WERI-Rb-1 (cell line): ENCODE measurements around the gene ATG16L1.

Source experiments
- DNase-seq: peaks from one replicate; pipeline ENCODE4 v3.0.0-alpha.2; 2020
- H3K27ac ChIP-seq: fragments of 250-450 bp; sonication (Bioruptor Pico); 2 replicates; pipeline ENCODE4 v1.5.1; 2020; ENCODE audit warnings: mild to moderate bottlenecking, moderate library complexity
- H3K27me3 ChIP-seq: fragments of 250-450 bp; sonication (Bioruptor Pico); 2 replicates; pipeline ENCODE4 v1.5.1; 2021; ENCODE audit warnings: mild to moderate bottlenecking, low read depth, moderate library complexity; ENCODE audit not compliant: insufficient read depth, severe bottlenecking
- H3K36me3 ChIP-seq: fragments of 250-450 bp; sonication (Bioruptor Pico); 2 replicates; pipeline ENCODE4 v1.5.1; 2020; ENCODE audit warnings: mild to moderate bottlenecking, moderate library complexity
- H3K4me3 ChIP-seq: 2 replicates; pipeline ENCODE4 v1.5.1; 2011; ENCODE audit warnings: low read depth, mild to moderate bottlenecking, control low read depth, low read length
- H3K9me3 ChIP-seq: fragments of 250-450 bp; sonication (Bioruptor Pico); 2 replicates; pipeline ENCODE4 v1.5.1; 2021; ENCODE audit warnings: mild to moderate bottlenecking, moderate library complexity; ENCODE audit not compliant: severe bottlenecking
- TF ChIP-seq, protein P1 (sequence below): IDR thresholded peaks from 2 replicates; pipeline ENCODE4 v1.5.1; 2011; ENCODE audit warnings: low read depth, mild to moderate bottlenecking, control low read depth, inconsistent platforms, low read length

ATG16L1 gene

DNA sequence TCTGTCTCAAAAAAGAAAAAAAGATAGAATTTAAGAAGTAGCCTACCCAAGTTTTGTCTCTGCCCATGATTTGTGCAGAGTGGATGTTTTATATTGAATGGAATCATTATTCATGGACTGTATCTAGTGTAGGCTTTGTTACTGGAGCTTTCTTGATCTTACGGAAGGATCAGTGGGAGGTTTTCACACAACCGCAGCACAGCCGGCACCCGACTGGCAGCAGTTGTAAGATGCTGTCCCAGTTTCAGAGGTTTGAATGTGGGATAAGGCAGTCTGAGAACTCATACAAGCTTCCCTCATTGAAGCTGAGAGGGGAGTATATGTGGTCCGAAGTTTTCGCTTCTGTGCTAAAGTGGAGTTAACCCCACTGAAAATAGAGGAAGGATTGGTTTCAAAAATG is 36.4 kb downstream of the ATG16L1 start:
- Histone ChIP-seq H3K4me3 (no peak overlapping the region), H3K27me3 (no peaks in the 10 kb centered on the region), H3K9me3 (no peaks in the 10 kb centered on the region), H3K36me3 (peaks cover 74% of the 10 kb centered on the region), H3K27ac (no peak overlapping the region)
- DNase-seq = no peak
- TF ChIP-seq, protein P1, sequence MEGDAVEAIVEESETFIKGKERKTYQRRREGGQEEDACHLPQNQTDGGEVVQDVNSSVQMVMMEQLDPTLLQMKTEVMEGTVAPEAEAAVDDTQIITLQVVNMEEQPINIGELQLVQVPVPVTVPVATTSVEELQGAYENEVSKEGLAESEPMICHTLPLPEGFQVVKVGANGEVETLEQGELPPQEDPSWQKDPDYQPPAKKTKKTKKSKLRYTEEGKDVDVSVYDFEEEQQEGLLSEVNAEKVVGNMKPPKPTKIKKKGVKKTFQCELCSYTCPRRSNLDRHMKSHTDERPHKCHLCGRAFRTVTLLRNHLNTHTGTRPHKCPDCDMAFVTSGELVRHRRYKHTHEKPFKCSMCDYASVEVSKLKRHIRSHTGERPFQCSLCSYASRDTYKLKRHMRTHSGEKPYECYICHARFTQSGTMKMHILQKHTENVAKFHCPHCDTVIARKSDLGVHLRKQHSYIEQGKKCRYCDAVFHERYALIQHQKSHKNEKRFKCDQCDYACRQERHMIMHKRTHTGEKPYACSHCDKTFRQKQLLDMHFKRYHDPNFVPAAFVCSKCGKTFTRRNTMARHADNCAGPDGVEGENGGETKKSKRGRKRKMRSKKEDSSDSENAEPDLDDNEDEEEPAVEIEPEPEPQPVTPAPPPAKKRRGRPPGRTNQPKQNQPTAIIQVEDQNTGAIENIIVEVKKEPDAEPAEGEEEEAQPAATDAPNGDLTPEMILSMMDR = no peak

DNA sequence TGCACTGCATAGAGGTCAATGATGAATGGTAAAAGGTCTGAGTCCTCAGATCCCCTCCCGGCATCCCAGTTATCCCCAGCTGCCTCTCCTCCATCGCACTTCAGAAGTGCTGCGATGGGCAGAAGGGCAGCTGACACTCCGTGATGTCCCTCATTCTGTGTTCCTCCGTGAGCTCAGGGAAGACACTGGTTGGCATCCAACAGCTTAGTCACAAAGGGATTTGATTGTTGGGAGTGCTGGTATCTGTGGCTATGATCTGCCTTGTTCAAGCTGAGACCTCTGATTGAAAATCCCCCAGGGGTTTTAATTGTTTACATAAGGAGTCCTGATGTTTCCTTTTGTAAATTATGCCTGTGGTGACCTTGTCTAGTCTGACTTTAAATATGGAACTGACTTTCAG is 37.2 kb downstream of the ATG16L1 start:
- no peak for DNase-seq
- TF ChIP-seq, protein P1 = no peak

DNA sequence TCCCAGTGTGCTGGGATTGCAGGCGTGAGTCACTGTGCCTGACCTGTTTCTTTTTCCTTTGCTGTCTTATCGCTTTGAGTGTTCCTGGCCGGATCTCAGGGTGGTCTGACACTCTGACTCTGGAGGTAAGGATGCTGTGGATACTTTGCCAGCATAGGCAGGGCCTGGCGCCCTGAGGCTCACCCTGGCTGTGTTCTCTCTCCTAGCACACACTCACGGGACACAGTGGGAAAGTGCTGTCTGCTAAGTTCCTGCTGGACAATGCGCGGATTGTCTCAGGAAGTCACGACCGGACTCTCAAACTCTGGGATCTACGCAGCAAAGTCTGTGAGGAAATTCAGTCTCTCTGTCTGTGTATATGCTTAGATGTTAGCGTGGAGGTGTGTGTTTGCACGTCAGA is 38.2 kb downstream of the ATG16L1 start:
- Histone ChIP-seq H3K9me3 (no peaks in the 10 kb centered on the region), H3K27me3 (no peaks in the 10 kb centered on the region), H3K27ac (no peak overlapping the region), H3K36me3 (peaks cover 73% of the 10 kb centered on the region), H3K4me3 (no peak overlapping the region)
- no peak for DNase-seq
- TF ChIP-seq, protein P1 = no peak

More for the DNA sequence above, 37.2 kb downstream of the ATG16L1 start:
- Histone ChIP-seq H3K4me3 (no peak overlapping the region), H3K27ac (no peak overlapping the region), H3K9me3 (no peaks in the 10 kb centered on the region), H3K36me3 (peaks cover 75% of the 10 kb centered on the region), H3K27me3 (no peaks in the 10 kb centered on the region)

DNA sequence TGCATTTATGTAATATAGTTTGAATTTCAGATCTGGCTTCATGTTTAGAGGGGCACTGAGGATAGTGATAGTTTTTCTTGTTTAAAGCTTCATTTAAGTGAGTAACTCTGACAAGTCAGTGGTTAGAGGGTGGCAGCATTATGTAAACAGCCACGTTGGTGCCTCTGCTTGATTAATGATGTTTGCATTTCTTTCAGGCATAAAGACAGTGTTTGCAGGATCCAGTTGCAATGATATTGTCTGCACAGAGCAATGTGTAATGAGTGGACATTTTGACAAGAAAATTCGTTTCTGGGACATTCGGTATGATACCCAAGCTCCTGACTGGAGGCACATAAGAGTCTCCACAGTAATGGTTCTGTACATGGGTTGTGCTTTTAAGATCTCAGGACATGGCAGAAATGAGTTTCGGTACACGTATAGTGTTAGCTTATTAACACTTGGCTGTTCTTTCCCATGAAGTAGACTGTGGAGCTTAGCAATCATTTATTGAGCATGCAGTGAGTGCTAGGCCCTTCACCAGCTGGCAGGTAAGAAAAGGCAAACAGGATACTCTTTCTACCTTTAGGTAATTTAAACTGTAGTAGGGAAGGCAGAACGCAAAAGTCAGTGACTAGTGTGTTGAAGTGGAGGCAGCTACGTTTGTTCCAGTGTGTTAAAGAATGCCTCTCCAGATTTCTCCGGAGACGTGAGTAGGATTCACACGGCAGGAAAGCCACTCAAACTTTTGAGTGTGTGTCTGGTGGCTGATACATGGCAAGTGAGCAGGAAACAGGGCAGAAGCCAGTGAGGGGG is 38.8 kb downstream of the ATG16L1 start:
- Histone ChIP-seq H3K27me3 (no peaks in the 10 kb centered on the region), H3K27ac (no peak overlapping the region), H3K4me3 (no peak overlapping the region), H3K9me3 (no peaks in the 10 kb centered on the region), H3K36me3 (peaks cover 73% of the 10 kb centered on the region)
- TF ChIP-seq, protein P1 = no peak
- DNase-seq = no peak

DNA sequence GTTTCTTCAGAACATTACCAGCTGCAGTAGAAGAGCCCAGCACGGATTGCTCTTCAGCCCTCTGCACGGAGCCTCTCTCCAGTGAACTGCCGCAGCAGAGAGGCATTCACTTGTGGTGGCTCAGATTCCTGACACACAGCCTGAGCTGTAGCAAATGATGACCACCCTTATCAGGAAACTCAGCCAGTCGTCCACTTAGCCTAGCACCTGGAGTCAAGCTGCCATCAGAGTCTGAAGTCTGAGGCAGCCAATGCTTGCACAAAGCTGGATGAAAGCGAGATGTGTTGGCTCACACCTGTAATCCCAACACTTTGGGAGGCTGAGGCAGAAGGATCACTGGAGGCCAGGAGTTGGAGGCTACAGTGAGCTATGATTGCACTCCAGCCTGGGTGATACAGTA is 44.4 kb downstream of the ATG16L1 start:
- peaks cover 41% of the 10 kb centered on the region for H3K36me3 ChIP-seq
- H3K9me3 ChIP-seq = no peaks in the 10 kb centered on the region
- TF ChIP-seq, protein P1 = no peak
- no peaks in the 10 kb centered on the region for H3K27me3 ChIP-seq
- no peak for DNase-seq
- H3K4me3 ChIP-seq = no peak overlapping the region
- no peak overlapping the region for H3K27ac ChIP-seq

DNA sequence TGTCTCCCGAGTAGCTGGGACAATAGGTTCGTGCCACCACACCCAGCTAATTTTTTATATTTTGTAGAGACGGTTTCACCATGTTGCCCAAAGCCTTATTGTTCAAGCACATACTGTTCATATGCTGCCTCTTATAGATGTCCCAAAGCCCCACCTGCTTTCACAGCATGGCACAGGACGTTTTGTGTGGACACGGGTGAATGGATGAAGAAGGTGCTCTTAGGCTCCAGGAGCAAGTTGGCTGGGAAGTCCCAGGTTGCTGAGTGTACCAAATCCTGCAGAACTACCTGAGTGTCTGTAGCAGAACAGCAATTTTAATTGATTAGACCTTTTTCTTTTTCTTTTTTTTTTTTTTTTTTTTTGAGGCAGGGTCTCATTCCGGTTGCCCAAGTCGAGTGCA is 45.6 kb downstream of the ATG16L1 start:
- no peak overlapping the region for H3K4me3 ChIP-seq
- TF ChIP-seq, protein P1 = no peak
- no peaks in the 10 kb centered on the region for H3K9me3 ChIP-seq
- H3K27me3 ChIP-seq = no peaks in the 10 kb centered on the region
- H3K27ac ChIP-seq = no peak overlapping the region
- DNase-seq = no peak
- peaks cover 29% of the 10 kb centered on the region for H3K36me3 ChIP-seq
